H54 (cell line): ENCODE results near the gene ARL6IP4.
"Not testable (repeated sequence)": the region's sequence is repeated elsewhere in the genome, so short reads cannot be mapped to it uniquely, and the experiment has no call there.

Experiments used
- DNase-seq: peaks from one replicate; pipeline ENCODE4 v3.0.0; 2011; ENCODE audit warnings: low spot score, mixed read lengths; ENCODE audit not compliant: insufficient read length
- FAIRE-seq: peaks from 3 replicates; lab custom pipeline; 2011; peaks lifted over from hg19 to GRCh38; lab: Jason Lieb, UNC
- POLR2A ChIP-seq: IDR thresholded peaks from 2 replicates; pipeline ENCODE4 v1.6.1; 2011; ENCODE audit warnings: low read depth, mild to moderate bottlenecking, low read length

ARL6IP4 gene

GRCh38 chr12:123013185-123014095 lies 33.0 kb downstream of the ARL6IP4 start:
- TF ChIP-seq POLR2A = no peak
- FAIRE-seq (no peak), DNase-seq (no peak)

GRCh38 chr12:123014473-123014872 lies 34.0 kb downstream of the ARL6IP4 start:
- not testable (repeated sequence) for FAIRE-seq

GRCh38 chr12:123017753-123018152 lies 37.3 kb downstream of the ARL6IP4 start:
- FAIRE-seq = no peak
- TF ChIP-seq POLR2A = no peak
- DNase-seq = no peak

More at GRCh38 chr12:123014473-123014872, 34.0 kb downstream of the ARL6IP4 start:
- DNase-seq = not testable (repeated sequence)

DNA sequence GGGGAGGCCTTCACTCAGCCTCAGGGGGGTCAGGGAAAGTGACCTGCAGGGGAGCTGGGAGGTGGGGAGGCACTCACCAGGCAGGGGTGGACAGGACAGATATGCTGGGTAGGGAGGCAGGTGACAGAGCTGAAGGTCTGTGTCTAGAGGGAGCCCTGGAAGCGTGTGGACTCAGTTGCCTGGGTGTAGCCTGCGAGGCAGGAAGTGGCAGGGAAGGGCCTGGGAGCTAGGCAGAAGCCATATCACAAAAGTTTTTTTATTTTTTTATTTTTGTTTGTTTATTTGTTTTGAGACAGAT lies 39.3 kb downstream of the ARL6IP4 start:
- FAIRE-seq (no peak), DNase-seq (no peak)
- TF ChIP-seq POLR2A = no peak

DNA sequence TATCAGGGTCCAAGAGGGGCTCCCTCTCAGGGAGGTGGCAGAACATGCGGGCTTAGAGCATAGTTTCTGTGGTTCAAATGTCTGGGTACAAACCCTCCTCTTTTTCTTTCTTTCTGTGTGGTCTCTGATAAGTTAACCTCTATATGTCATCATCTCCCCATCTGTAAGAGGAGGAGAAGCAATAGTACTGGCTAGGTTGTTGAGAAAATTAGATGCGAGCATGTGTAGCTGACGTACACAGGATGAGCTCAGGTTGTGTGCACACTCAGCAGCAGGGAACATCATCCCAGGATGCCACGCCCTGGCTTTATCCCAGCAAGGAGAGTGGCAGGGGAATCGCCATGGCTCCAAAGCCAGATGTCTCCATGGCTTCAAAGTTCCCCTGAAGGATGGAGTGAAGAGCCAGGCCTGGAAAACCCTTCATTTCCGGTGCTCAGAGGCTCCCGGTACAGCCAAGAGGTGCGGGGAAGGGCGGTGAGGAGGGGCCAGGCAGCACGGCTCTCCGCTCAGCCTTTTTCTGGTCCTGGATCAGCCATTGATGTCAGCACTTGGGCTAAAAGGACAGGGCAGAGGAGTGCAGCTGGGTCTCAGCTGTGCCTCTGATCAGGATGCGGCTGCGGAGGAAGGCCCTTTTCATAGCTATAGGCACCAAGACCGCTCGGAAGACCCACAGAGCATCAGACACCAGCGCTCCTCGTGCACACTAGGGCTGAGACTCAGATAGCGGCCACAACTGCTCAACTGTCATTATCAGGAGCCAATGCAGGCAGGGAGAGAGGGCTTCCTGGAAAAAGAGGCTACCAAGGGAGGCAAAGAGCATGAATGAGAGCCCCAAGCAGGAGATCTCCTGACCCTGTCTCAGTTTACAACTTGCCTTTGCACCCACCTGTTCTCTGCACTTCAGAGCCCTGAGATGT lies 41.5 kb downstream of the ARL6IP4 start:
- FAIRE-seq = no peak
- no peak for DNase-seq
- TF ChIP-seq POLR2A = no peak

DNA sequence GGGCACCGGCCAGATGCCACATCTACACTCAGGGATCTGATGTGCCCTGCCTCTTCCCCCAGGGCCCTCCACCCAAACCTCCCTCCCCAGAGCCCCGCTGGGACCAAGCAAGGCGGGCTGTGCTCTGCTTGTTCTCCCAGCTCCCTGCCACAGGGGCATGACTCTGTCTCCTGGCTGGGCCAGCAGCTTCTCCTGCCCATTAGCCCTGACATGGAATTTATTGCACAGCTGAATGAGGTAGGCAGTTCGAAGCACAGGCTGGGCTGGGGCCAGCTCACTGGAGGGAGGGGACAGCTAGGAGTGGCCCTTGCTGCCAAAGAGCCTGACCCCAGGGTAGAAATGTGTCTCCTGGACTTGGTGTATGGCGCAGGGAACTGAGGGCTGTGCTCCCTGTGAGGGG lies 42.4 kb downstream of the ARL6IP4 start:
- FAIRE-seq = no peak
- DNase-seq = no peak
- TF ChIP-seq POLR2A = no peak

DNA sequence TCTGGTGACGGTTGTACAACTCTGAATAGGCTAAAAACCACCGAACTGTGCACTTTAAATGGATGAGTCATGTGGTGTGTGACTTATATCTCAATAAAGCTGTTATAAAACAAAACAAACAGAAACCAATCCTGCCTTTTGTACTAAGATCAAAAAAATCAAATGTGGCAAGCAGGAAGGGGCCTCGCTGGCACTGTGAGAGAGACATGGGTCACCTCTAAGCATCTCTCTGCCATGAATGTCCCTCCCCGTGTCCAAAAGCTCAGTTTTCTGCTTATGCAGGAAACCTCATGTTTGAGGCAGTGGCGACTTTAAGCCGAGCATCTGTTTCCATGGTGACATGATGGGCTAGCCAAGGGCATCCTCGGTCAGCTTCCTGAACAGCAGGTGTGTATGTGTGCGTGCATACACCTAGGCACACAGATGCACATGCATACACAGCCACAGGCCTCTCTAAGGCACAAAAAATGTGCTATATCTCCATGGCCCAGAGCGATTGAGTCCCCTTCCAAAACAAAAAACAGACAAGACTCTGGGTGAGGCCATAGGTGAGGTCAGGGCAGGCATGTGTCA lies 44.4 kb downstream of the ARL6IP4 start:
- DNase-seq (no peak), FAIRE-seq (no peak)
- TF ChIP-seq POLR2A = no peak

- TF ChIP-seq POLR2A = no peak
- no peak for FAIRE-seq
- DNase-seq = no peak
Measured at GRCh38 chr12:123026094-123026853, 45.8 kb downstream of the ARL6IP4 start.

DNA sequence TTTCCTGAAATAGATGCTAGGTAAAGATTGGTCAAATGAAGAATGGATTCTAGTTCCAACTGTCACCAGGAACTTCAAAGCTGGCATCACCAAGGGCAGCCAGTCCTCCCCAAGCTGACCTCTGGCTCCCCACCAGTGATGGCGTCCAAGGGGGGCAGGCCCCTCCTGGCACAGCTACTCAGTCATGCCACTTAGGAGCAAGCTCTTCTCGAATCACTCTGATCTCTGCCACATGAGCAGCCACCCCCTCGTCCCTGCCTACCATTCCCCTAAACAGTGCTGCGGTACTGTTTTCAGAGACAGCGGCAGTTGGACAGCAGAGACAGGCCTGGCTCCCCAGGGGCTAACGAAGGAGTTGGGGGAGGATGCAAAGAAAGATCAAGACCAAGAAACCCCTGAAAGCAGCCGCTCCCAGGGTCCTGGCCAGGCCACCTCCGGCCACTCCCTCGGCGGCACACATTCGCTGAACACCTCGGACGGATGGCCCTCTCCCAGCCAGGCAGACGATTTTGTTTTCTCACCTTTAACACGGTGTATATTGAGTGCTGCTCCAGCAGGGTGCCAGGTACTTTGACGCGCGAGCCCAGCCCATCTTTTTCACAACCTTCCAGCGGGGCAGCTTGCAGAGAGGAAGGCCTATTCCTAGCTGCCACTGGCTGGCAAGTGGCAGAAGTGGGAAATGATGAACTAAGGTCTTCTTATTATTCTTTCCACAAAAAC lies 47.4 kb downstream of the ARL6IP4 start:
- TF ChIP-seq POLR2A = no peak
- FAIRE-seq (no peak), DNase-seq (no peak)

- FAIRE-seq = no peak
- TF ChIP-seq POLR2A = no peak
- DNase-seq = no peak
Measured at GRCh38 chr12:123028475-123028874, 48.0 kb downstream of the ARL6IP4 start.

GRCh38 chr12:123029550-123029949 lies 49.1 kb downstream of the ARL6IP4 start:
- FAIRE-seq (no peak), DNase-seq (no peak)
- TF ChIP-seq POLR2A = no peak

DNA sequence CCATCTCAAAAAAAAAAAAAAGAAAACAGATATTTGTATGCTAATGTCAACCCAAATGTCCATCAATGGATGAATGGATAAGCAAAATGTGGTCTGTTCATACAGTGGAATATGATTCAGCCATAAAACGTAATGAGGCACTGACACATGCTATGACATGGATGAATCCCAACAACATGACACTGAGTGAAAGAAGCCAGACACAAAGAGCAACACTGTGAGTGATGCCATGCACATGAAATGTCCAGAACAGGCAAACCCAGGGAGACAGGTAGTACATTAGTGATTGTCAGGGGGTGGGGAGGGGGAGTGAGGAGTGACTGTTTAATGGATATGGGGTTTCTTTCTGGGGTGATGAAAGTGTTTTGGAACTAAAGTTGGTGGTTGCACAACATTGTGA lies 50.2 kb downstream of the ARL6IP4 start:
- no peak for TF ChIP-seq POLR2A
- no peak for FAIRE-seq
- DNase-seq = no peak

DNA sequence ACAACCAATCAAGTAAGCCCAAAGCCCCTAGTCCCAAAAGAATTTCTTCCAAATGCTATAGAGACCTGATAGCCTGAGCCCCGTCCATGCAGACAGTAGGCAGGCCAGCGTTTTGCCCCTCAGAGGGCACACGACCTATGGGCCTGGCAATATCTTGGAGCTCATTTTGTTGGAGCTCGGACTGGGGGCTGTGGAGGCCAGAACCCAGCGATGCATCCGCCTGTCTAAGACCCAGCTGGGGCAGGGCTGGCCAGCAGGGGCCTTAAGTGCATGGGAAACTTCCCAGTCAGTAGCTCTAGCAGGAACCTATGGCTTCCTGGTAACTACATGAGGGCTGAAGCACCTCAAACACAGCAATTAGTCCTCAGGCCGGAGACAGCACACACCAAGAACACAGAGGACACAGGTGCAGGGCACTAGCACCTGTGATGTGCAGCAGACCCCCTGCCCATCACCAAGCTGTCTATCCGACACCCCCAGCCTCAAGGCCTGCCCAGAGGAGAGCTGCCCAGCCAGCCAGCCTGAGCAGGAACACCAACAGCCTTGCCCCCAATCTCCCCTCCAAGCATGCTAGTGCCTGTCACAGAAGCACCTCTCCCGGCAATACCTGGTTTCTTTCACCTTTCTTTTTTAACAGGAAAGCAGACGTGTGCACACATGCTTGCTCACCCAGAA lies 50.8 kb downstream of the ARL6IP4 start:
- FAIRE-seq = no peak
- DNase-seq = no peak
- no peak for TF ChIP-seq POLR2A
